Aorta (tissue), 5 donors: Measurements from ENCODE around the gene TNIP1. TPM values are rescaled to one million over a fixed set of nuclear protein-coding genes. Genes with fewer than 3 reads are reported as not detected.

ENCODE experiments used
- ATAC-seq: fragments of 200-7000 bp; cut with Tn5 transposase; one replicate; pipeline ENCODE4 v1.9.1; 2022; ENCODE audit warnings: moderate library complexity; ENCODE audit not compliant: low FRiP score
- DNase-seq, 2 donors: peaks; one replicate each; pipeline ENCODE4 v3.0.0-alpha.2; 2020
- H3K27ac ChIP-seq, 2 donors: one replicate each; pipeline ENCODE4 v1.5.1; 2013; ENCODE audit warnings: low read length in 2 of 2, mild to moderate bottlenecking in 2 of 2, moderate library complexity in 2 of 2, control low read depth in 1 of 2, inconsistent platforms in 1 of 2, low read depth in 1 of 2
- H3K27me3 ChIP-seq, 2 donors: one replicate each; pipeline ENCODE4 v1.6.1; 2013; ENCODE audit warnings: control low read depth in 1 of 2, low read length in 1 of 2, mild to moderate bottlenecking in 1 of 2, moderate library complexity in 1 of 2; ENCODE audit not compliant: insufficient read depth in 2 of 2, control insufficient read depth in 1 of 2
- H3K36me3 ChIP-seq, 2 donors: one replicate each; pipeline ENCODE4 v1.6.1; 2013; ENCODE audit warnings: control low read depth in 1 of 2, low read length in 1 of 2, mild to moderate bottlenecking in 1 of 2; ENCODE audit not compliant: insufficient read depth in 2 of 2, control insufficient read depth in 1 of 2
- H3K4me1 ChIP-seq, 2 donors: one replicate each; pipeline ENCODE4 v1.6.1; 2013; ENCODE audit warnings: low read length in 2 of 2, control low read depth in 1 of 2, mild to moderate bottlenecking in 1 of 2, moderate library complexity in 1 of 2; ENCODE audit not compliant: insufficient read depth in 2 of 2, control insufficient read depth in 1 of 2
- H3K4me3 ChIP-seq, 2 donors: one replicate each; pipeline ENCODE4 v1.5.1; 2013; ENCODE audit warnings: low read length in 2 of 2, control low read depth in 1 of 2, mild to moderate bottlenecking in 1 of 2
- H3K9me3 ChIP-seq: one replicate; pipeline ENCODE4 v1.6.1; 2013; ENCODE audit warnings: mild to moderate bottlenecking, low read length; ENCODE audit not compliant: control insufficient read depth
- WGBS, 2 donors: extraction: QIAGEN DNeasy Blood & Tissue Kit; methylation state at CpG; one replicate each; pipeline ENCODE4 v1.1.7; 2013; 5-methylcytosine and 5-hydroxymethylcytosine counted together
- intact Hi-C, 2 donors: fragments of 100-400 bp; cut with DNase I; formaldehyde crosslinking; loops; one replicate each; pipeline versions ENCODE4 v1.14.2 to v1.15.0; 2022
- polyA plus RNA-seq, 2 donors: library from polyadenylated mRNA; stranded (reverse); fragments of 200-250 nt; gene quantifications; one replicate each; pipeline ENCODE4 v1.2.3, GENCODE V29; 2013
- total RNA-seq, 2 donors: library from RNA; stranded (reverse); fragmentation: NEBNext Ultra II Directional; extraction: Animal tissue kit (Norgen Biotek cat#: 25700); gene quantifications; one replicate each; pipeline ENCODE4 v1.2.1, GENCODE V29; 2021
- donor health status: healthy with polysubstance abuse.
- donor health status: Bipolar disorder and iron deficiency.
- donor health status: DM: no; HTN: no; CAD: no.
- donor health status: DM: no; HTN: no; CAD: no.
- donor health status: DM: yes; HTN: yes; CAD: no.

TNIP1 gene
- total and polyA plus RNA-seq, 4 donors: 63.3 to 105 (median 81.8) TPM

DNA sequence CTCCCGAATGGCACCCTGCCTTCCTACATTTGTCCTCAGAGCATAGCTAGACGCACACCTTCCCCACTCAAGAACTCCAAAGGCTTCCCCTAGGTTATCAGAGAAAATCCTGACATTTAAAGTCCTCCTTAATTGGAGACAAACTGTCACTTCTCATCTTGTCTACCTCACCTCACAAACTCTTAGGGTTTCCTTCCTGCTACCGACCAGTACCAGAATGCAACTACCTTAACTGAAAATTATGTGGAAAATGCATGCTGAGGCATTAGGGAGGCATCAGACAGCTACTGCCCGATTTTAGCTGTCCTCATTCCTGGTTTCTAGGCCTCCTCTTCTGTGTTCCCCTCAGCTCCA lies 17.9 kb upstream of the TNIP1 start:
- H3K27me3 ChIP-seq: no peaks in the 10 kb centered on the region
- WGBS, 2 donors: 73 to 75% methylated on average over 4 of the region's 4 CpGs
- no peaks in the 10 kb centered on the region for H3K9me3 ChIP-seq
- intact Hi-C loops: no loop called here
- no peak for DNase-seq
- H3K36me3 ChIP-seq: peaks cover 0 to 4% of the 10 kb centered on the region in 2 donors
- H3K27ac ChIP-seq: no peak overlapping the region
- no peaks in the 10 kb centered on the region for H3K4me1 ChIP-seq
- no peak for ATAC-seq
- H3K4me3 ChIP-seq: no peak overlapping the region

GRCh38 chr5:151097820-151098767 lies 17.3 kb upstream of the TNIP1 start:
- Histone ChIP-seq H3K4me3 (no peak overlapping the region), H3K27ac (no peak overlapping the region), H3K4me1 (no peaks in the 10 kb centered on the region), H3K9me3 (no peaks in the 10 kb centered on the region), H3K27me3 (no peaks in the 10 kb centered on the region), H3K36me3 (peaks cover 0 to 2% of the 10 kb centered on the region in 2 donors)
- DNase-seq (no peak), ATAC-seq (no peak)
- intact Hi-C loops: no loop called here
- WGBS, 2 donors: 74 to 78% methylated on average over 16 of the region's 16 CpGs

DNA sequence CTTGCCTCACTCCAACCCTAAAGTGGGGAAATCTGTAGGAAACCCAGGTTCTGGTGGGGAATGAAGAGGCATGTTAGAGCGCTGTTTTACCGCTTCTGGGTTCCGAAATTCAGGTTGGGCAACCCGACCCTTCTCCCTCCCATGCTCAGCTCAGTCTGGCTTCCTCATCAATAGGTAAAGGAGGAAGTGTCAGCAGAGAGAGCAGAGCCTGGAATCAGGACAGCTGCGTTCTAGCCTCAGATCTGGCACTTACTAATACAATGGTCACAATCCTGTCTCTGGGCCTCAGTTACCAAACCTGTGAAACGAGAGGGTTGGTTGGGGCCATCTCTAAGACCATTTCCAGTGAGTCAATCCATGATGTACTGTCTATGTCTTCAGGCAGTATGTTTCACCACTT lies 16.2 kb upstream of the TNIP1 start:
- no peak for DNase-seq
- ATAC-seq: no peak
- Histone ChIP-seq H3K9me3 (no peaks in the 10 kb centered on the region), H3K4me3 (no peak overlapping the region), H3K27me3 (no peaks in the 10 kb centered on the region), H3K36me3 (peaks cover 0 to 2% of the 10 kb centered on the region in 2 donors), H3K27ac (no peak overlapping the region), H3K4me1 (no peaks in the 10 kb centered on the region)
- WGBS, 2 donors: 80 to 89% methylated on average over 6 of the region's 6 CpGs
- intact Hi-C loops: no loop called here

DNA sequence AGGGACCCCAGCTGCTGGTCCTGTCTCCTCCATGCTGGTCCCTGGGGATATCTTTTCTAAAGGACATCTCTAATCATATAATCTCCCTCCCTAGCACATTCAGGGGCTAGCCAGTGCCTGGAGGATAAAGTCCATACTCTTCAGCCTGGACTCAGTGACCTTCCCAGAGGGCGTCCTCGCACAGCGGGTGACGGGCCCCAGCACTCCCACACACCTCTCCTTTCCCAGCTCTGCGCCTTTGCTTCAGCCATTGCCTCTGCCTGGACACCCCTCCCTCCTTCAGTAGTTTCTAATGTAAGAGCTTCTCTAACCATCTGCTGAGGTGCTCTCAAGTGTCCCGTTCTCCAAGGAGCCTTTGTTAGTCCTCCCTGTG lies 15.2 kb upstream of the TNIP1 start:
- DNase-seq (no peak), ATAC-seq (no peak)
- no peaks in the 10 kb centered on the region for H3K27me3 ChIP-seq
- no peaks in the 10 kb centered on the region for H3K36me3 ChIP-seq
- H3K9me3 ChIP-seq: no peaks in the 10 kb centered on the region
- H3K27ac ChIP-seq: no peak overlapping the region
- no peaks in the 10 kb centered on the region for H3K4me1 ChIP-seq
- H3K4me3 ChIP-seq: no peak overlapping the region
- 75 to 83% methylated on average over 6 of the region's 6 CpGs for WGBS, 2 donors
- intact Hi-C loops: no loop called here

GRCh38 chr5:151095341-151096000 lies 14.6 kb upstream of the TNIP1 start:
- no peaks in the 10 kb centered on the region for H3K9me3 ChIP-seq
- intact Hi-C loops: no loop called here
- no peaks in the 10 kb centered on the region for H3K27me3 ChIP-seq
- no peak overlapping the region for H3K4me3 ChIP-seq
- ATAC-seq (peak; percentile 38), DNase-seq (no peak)
- no peak overlapping the region for H3K27ac ChIP-seq
- 49 to 51% methylated on average over 5 of the region's 5 CpGs for WGBS, 2 donors
- no peaks in the 10 kb centered on the region for H3K36me3 ChIP-seq
- no peaks in the 10 kb centered on the region for H3K4me1 ChIP-seq

DNA sequence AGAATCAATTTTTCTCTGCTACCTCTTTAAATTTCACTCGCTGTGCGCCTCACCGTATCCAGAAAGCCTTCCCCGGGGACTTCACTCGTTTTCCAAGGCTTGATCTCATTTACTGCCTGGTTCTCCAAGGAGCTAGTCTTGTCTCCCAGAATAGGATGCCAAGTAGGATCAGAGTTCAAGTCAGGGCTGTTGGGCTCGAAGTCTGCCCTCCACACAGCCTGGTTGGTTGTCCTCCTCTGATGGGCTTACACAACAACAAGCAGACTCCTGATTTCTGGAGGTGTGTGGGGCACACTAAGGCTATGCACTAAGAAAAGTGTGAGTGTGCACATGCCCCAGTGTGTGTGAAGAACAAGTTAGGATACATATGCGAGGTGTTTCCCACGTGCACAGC lies 14.0 kb upstream of the TNIP1 start:
- Histone ChIP-seq H3K27me3 (no peaks in the 10 kb centered on the region), H3K9me3 (no peaks in the 10 kb centered on the region), H3K27ac (no peak overlapping the region), H3K36me3 (no peaks in the 10 kb centered on the region), H3K4me3 (no peak overlapping the region), H3K4me1 (no peaks in the 10 kb centered on the region)
- intact Hi-C loops: no loop called here
- 16 to 19% methylated on average over 8 of the region's 8 CpGs for WGBS, 2 donors
- ATAC-seq (peak; percentile 40), DNase-seq (no peak)

DNA sequence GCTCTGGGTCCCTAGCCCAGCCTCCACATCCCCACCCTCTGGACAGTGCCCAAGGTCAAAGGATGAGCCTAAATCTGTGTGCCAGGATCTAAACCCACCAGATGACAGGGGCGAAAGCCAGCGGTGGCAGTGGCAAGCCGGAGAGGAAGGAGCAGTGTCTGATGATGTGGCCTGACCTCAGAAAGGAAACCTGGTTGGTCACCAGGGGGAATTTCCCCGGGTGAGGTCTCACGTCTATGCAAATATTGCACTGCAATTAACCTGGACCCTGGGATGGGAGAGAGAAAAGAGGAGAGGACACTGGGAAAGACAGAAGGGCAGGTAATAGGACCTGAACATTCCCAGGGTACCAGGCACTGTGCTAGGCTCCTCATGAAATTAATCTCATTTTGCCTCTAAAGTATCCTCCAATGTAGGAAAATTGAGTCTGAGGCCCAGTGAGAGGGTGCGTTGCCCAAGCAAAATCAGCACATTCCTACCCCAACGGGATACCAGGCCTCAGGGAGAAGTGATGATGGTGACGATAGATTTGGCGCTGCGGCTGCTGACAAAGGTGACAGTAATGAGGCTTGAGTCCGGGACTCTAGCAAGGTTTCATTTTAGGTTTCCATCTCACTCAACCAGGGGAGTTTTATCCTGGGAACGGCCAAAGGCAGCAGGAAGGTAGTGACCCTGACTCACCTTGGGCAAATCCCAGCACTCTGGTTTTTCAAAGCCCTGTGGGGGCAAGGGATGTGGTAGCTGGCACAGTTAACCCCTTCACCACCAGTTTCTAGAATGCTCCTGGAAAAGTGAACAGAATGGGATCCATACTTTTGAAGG lies 13.4 kb upstream of the TNIP1 start:
- DNase-seq (no peak), ATAC-seq (peak; percentile 19)
- intact Hi-C loops: no loop called here
- H3K27me3 ChIP-seq: no peaks in the 10 kb centered on the region
- H3K4me3 ChIP-seq: no peak overlapping the region
- H3K36me3 ChIP-seq: no peaks in the 10 kb centered on the region
- H3K27ac ChIP-seq: peak overlapping the region in 1 of 2 donors; percentile 1
- no peaks in the 10 kb centered on the region for H3K9me3 ChIP-seq
- no peaks in the 10 kb centered on the region for H3K4me1 ChIP-seq
- 40 to 46% methylated on average over 12 of the region's 12 CpGs for WGBS, 2 donors

- intact Hi-C loops: no loop called here
- Histone ChIP-seq H3K4me1 (no peaks in the 10 kb centered on the region), H3K9me3 (no peaks in the 10 kb centered on the region), H3K4me3 (no peak overlapping the region), H3K36me3 (no peaks in the 10 kb centered on the region), H3K27ac (no peak overlapping the region), H3K27me3 (no peaks in the 10 kb centered on the region)
- ATAC-seq: peak; percentile 67
- DNase-seq: no peak
- 33 to 40% methylated on average over 2 of the region's 2 CpGs for WGBS, 2 donors
These were observed 12.6 kb upstream of the TNIP1 start for GRCh38 chr5:151093476-151093889.
